HCT116 (cell line): ENCODE measurements around the gene PCDHA10. TPM values are rescaled to one million over a fixed set of nuclear protein-coding genes. Genes with fewer than 3 reads are reported as not detected.

Experiments used
- ATAC-seq: fragments of 200-7000 bp; cut with Tn5 transposase; 2 replicates; pipeline ENCODE4 v1.9.1; 2020; ENCODE audit warnings: mild to moderate bottlenecking, moderate library complexity
- BruUV-seq: library from RNA; stranded (reverse); fragments of 400-500 nt; replicated peaks from 2 replicates; lab custom pipeline; 2021; lab: Mats Ljungman, UMichigan
- CTCF ChIA-PET: fragments of 300-600 bp; sonication (Branson Sonifier 250); formaldehyde crosslinking; loops from one replicate; lab custom pipeline; 2021; ENCODE audit warnings: antibody characterized with exemption; lab: Charles Lee
- POLR2A ChIA-PET: fragments of 300-600, 350-600 bp; sonication (Branson Sonifier 250); formaldehyde crosslinking; loops from one replicate; lab custom pipeline; 2021; ENCODE audit warnings: antibody characterized with exemption; lab: Charles Lee
- RAD21 ChIA-PET, 2 experiments: fragments of 300-600 bp; sonication (Branson Sonifier 250); formaldehyde crosslinking; loops; one replicate each; lab custom pipeline; 2023; ENCODE audit warnings: low total read pairs in 2 of 2; ENCODE audit not compliant: uncharacterized antibody in 2 of 2, unreplicated experiment in 2 of 2, low non-redundant PET in 1 of 2; lab: Charles Lee
- DNase-seq: peaks from one replicate; pipeline ENCODE4 v3.0.0-alpha.2; 2010; ENCODE audit warnings: low read depth, low spot score
- H2AFZ ChIP-seq: fragments of 200-600 bp; shearing (Covaris generic), sonication (generic); 2 replicates; pipeline ENCODE4 v1.6.1; 2017; ENCODE audit warnings: low read depth, mixed run types, mixed read lengths, antibody characterized with exemption, low read length; ENCODE audit not compliant: poor library complexity, severe bottlenecking
- H3K27ac ChIP-seq: 2 replicates; pipeline ENCODE4 v1.5.1; 2012; ENCODE audit warnings: low read depth, low read length
- H3K27me3 ChIP-seq: fragments of 200-600 bp; sonication (generic); 2 replicates; pipeline ENCODE4 v1.6.1; 2016; ENCODE audit warnings: mixed run types, low read length, mixed read lengths; ENCODE audit not compliant: insufficient read depth
- H3K36me3 ChIP-seq, 2 experiments: fragments of 200-500 bp in 1 of 2; fragments of 200-600 bp in 1 of 2; sonication (Bioruptor generic) in 1 of 2; sonication (generic) in 1 of 2; 2 replicates each; pipeline versions ENCODE4 v1.5.1 to v1.6.1; 2014 to 2016; ENCODE audit warnings: low read length in 2 of 2, inconsistent platforms in 1 of 2, mixed read lengths in 1 of 2, mixed run types in 1 of 2; ENCODE audit not compliant: insufficient read depth in 2 of 2, control insufficient read depth in 1 of 2
- H3K4me1 ChIP-seq, 2 experiments: fragments of 200-600 bp in 1 of 2; sonication (generic) in 1 of 2; 2 replicates each; pipeline versions ENCODE4 v1.5.1 to v1.6.1; 2012 to 2017; ENCODE audit warnings: low read length in 2 of 2, inconsistent platforms in 1 of 2, mild to moderate bottlenecking in 1 of 2, mixed read lengths in 1 of 2, mixed run types in 1 of 2, moderate library complexity in 1 of 2; ENCODE audit not compliant: insufficient read depth in 2 of 2, control insufficient read depth in 1 of 2
- H3K4me2 ChIP-seq: fragments of 200-600 bp; sonication (generic); 2 replicates; pipeline ENCODE4 v1.6.1; 2017; ENCODE audit warnings: mixed run types, low read length, mixed read lengths
- H3K4me3 ChIP-seq, 2 experiments: fragments of 200-600 bp in 1 of 2; sonication (generic) in 1 of 2; replicated peaks in 1 of 2; 2 replicates each; pipeline ENCODE4 v1.5.1; 2011 to 2016; ENCODE audit warnings: low read length in 2 of 2, control low read depth in 1 of 2, low read depth in 1 of 2, mild to moderate bottlenecking in 1 of 2, mixed read lengths in 1 of 2, mixed run types in 1 of 2
- H3K79me2 ChIP-seq: fragments of 200-600 bp; sonication (generic); 2 replicates; pipeline ENCODE4 v1.6.1; 2017; ENCODE audit warnings: mild to moderate bottlenecking, mixed run types, low read length, moderate library complexity, mixed read lengths; ENCODE audit not compliant: insufficient read depth
- H3K9ac ChIP-seq: fragments of 200-600 bp; sonication (generic); 2 replicates; pipeline ENCODE4 v1.6.1; 2016; ENCODE audit warnings: low read length, mixed read lengths
- H3K9me2 ChIP-seq: fragments of 200-600 bp; sonication (generic), shearing (Covaris generic); 2 replicates; pipeline ENCODE4 v1.6.1; 2017; ENCODE audit warnings: mixed run types, mild to moderate bottlenecking, moderate library complexity; ENCODE audit not compliant: insufficient read depth
- H3K9me3 ChIP-seq, 2 experiments: fragments of 200-500 bp in 1 of 2; fragments of 200-600 bp in 1 of 2; sonication (Bioruptor generic) in 1 of 2; sonication (generic) in 1 of 2; 2 replicates each; pipeline ENCODE4 v1.6.1; 2014 to 2017; ENCODE audit warnings: low read length in 2 of 2, mixed read lengths in 2 of 2, inconsistent platforms in 1 of 2, low read depth in 1 of 2, mild to moderate bottlenecking in 1 of 2, mixed run types in 1 of 2, moderate library complexity in 1 of 2; ENCODE audit not compliant: control insufficient read depth in 1 of 2, insufficient read depth in 1 of 2
- H4K20me1 ChIP-seq: fragments of 200-600 bp; sonication (generic), shearing (Covaris generic); 2 replicates; pipeline ENCODE4 v1.6.1; 2017; ENCODE audit warnings: mixed run types, mild to moderate bottlenecking, moderate library complexity; ENCODE audit not compliant: insufficient read depth
- CEBPB ChIP-seq: IDR thresholded peaks from 2 replicates; pipeline ENCODE4 v1.6.1; 2012; ENCODE audit warnings: low read depth
- EZH2phosphoT487 ChIP-seq: fragments of 200-600 bp; IDR thresholded peaks from 2 replicates; pipeline ENCODE4 v1.6.1; 2018; ENCODE audit warnings: antibody characterized with exemption, borderline replicate concordance
- POLR2A ChIP-seq: IDR thresholded peaks from 2 replicates; pipeline ENCODE4 v1.7.0; 2011; ENCODE audit warnings: borderline replicate concordance; ENCODE audit not compliant: insufficient read depth, insufficient read length; ENCODE audit errors: extremely low read depth
- RAD21 ChIP-seq: IDR thresholded peaks from 2 replicates; pipeline ENCODE4 v1.6.1; 2012; ENCODE audit warnings: low read depth, mild to moderate bottlenecking
- TCF7L2 ChIP-seq: IDR thresholded peaks from 2 replicates; pipeline ENCODE4 v1.7.0; 2011; ENCODE audit warnings: borderline replicate concordance, inconsistent platforms; ENCODE audit not compliant: insufficient read depth, insufficient read length; ENCODE audit errors: extremely low read depth
- ZNF274 ChIP-seq: fragments of 200-500 bp; sonication (Bioruptor generic); IDR thresholded peaks from 2 replicates; pipeline ENCODE4 v1.6.1; 2014; ENCODE audit warnings: mild to moderate bottlenecking, low read depth, low read length, inconsistent platforms
- intact Hi-C: fragments of 100-400 bp; cut with micrococcal nuclease; formaldehyde crosslinking; loops from 2 replicates; pipeline ENCODE4 v1.10.0; 2022
- total RNA-seq: library from RNA; stranded (reverse); gene quantifications from one replicate; pipeline ENCODE4 v1.2.1, GENCODE V29; 2021; ENCODE audit not compliant: unreplicated experiment
- TF ChIP-seq, protein P1 (sequence below), 3 experiments: fragments of 200-600 bp in 1 of 3; sonication (generic) in 1 of 3; IDR thresholded peaks in 2 of 3; conservative IDR thresholded peaks in 1 of 3; 2 replicates each; pipeline ENCODE4 v1.5.1; 2012 to 2017; ENCODE audit warnings: low read depth in 2 of 3, low read length in 2 of 3, antibody characterized with exemption in 1 of 3, borderline replicate concordance in 1 of 3, control low read depth in 1 of 3, mild to moderate bottlenecking in 1 of 3, mixed read lengths in 1 of 3, mixed run types in 1 of 3, moderate library complexity in 1 of 3; ENCODE audit not compliant: insufficient read depth in 1 of 3

PCDHA10 gene
- total RNA-seq, 1 experiment from 2014 or later: 0.05 TPM

GRCh38 chr5:140821375-140822280, 34.1 kb upstream of the PCDHA10 start, which contains the start of gene PCDHA5:
Gene PCDHA5, plus strand, starts transcription at chr5:140821613.
- Histone ChIP-seq H3K79me2 (no peaks in the 10 kb centered on the region), H3K27me3 (no peaks in the 10 kb centered on the region), H3K9me2 (no peaks in the 10 kb centered on the region; the same call in 1 of the 2 replicates), H3K4me1 (no peaks in the 10 kb centered on the region), H3K9me3 (no peaks in the 10 kb centered on the region), H3K36me3 (no peaks in the 10 kb centered on the region; a peak in 1 of 4 replicates), H4K20me1 (no peaks in the 10 kb centered on the region), H3K27ac (no peak within 1 kb of the TSS), H3K4me2 (no peak within 1 kb of the TSS), H3K9ac (no peak within 1 kb of the TSS), H2AFZ (no peak within 1 kb of the TSS), H3K4me3 (no peak within 1 kb of the TSS)
- no peak for ATAC-seq
- TF ChIP-seq, protein P1, sequence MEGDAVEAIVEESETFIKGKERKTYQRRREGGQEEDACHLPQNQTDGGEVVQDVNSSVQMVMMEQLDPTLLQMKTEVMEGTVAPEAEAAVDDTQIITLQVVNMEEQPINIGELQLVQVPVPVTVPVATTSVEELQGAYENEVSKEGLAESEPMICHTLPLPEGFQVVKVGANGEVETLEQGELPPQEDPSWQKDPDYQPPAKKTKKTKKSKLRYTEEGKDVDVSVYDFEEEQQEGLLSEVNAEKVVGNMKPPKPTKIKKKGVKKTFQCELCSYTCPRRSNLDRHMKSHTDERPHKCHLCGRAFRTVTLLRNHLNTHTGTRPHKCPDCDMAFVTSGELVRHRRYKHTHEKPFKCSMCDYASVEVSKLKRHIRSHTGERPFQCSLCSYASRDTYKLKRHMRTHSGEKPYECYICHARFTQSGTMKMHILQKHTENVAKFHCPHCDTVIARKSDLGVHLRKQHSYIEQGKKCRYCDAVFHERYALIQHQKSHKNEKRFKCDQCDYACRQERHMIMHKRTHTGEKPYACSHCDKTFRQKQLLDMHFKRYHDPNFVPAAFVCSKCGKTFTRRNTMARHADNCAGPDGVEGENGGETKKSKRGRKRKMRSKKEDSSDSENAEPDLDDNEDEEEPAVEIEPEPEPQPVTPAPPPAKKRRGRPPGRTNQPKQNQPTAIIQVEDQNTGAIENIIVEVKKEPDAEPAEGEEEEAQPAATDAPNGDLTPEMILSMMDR (IDR thresholded peaks at IDR 0.05 in 2 of 3, conservative IDR thresholded peaks at IDR 0.05 in 1 of 3; ENCODE audit: borderline replicate concordance in 1 of 3, insufficient read depth in 1 of 3, low read depth in 2 of 3, low read length in 2 of 3): peak in 2 of 3 experiments; percentile 37 to 55; a peak in 3 of 6 replicates
- TF ChIP-seq TCF7L2 (no peak), POLR2A (no peak), CEBPB (no peak), ZNF274 (no peak), EZH2phosphoT487 (no peak), RAD21 (0 out of 2 replicates have a peak, but pooled peaks have one; percentile 11)
- POLR2A ChIA-PET: no interaction called here
- DNase-seq: no peak
- CTCF ChIA-PET: interaction anchor here (1.0 kb wide), 1 partner anchor 220 kb away, joined by 3 read pairs; no protein-coding TSS in a partner anchor
- intact Hi-C loops: no loop called here
- RAD21 ChIA-PET: no interaction called here
- no TSS peak for BruUV-seq
